BE2C (cell line): ENCODE data around the gene IER3.

Experiments
- DNase-seq: peaks from one replicate; pipeline ENCODE4 v3.0.0-alpha.2; 2020
- H3K27me3 ChIP-seq: fragments of 250-450 bp; sonication (Bioruptor Pico); 2 replicates; pipeline ENCODE4 v1.5.1; 2020; ENCODE audit warnings: mild to moderate bottlenecking
- H3K36me3 ChIP-seq: fragments of 250-450 bp; sonication (Bioruptor Pico); 2 replicates; pipeline ENCODE4 v1.5.1; 2020; ENCODE audit warnings: mild to moderate bottlenecking
- H3K4me1 ChIP-seq: fragments of 250-450 bp; sonication (Bioruptor Pico); 2 replicates; pipeline ENCODE4 v1.5.1; 2020
- H3K4me3 ChIP-seq: 2 replicates; pipeline ENCODE4 v1.5.1; 2011; ENCODE audit warnings: low read depth, low read length
- H3K9me3 ChIP-seq: fragments of 250-450 bp; sonication (Bioruptor Pico); 2 replicates; pipeline ENCODE4 v1.5.1; 2020
- TF ChIP-seq, protein P1 (sequence below): IDR thresholded peaks from 2 replicates; pipeline ENCODE4 v1.5.1; 2012; ENCODE audit warnings: mild to moderate bottlenecking, low read depth, low read length

The IER3 gene

DNA sequence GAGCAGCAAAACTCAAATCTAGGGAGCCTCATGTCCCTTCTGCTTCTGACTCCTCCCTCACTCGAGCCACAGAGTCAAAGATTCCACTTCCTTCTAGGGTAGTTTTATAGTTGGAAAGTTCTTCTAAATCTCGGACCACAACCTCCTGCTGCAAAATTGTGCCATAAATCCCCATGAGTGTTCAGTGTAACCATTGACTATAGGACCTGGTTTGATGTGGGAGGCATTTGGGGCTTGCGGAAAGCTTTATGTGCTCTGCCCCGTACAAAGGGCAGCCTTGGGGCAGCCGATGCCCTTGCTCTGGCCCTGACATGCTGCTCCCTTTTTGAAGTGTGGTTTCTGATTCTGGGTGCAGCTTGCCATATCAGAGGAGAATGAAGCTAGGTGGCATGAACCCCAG, 43.6 kb upstream of the IER3 start:
- Histone ChIP-seq H3K4me1 (peaks cover under 1% of the 10 kb centered on the region; the same call in 1 of the 2 replicates), H3K27me3 (no peaks in the 10 kb centered on the region), H3K9me3 (no peaks in the 10 kb centered on the region), H3K4me3 (no peak overlapping the region), H3K36me3 (no peaks in the 10 kb centered on the region)
- TF ChIP-seq, protein P1, sequence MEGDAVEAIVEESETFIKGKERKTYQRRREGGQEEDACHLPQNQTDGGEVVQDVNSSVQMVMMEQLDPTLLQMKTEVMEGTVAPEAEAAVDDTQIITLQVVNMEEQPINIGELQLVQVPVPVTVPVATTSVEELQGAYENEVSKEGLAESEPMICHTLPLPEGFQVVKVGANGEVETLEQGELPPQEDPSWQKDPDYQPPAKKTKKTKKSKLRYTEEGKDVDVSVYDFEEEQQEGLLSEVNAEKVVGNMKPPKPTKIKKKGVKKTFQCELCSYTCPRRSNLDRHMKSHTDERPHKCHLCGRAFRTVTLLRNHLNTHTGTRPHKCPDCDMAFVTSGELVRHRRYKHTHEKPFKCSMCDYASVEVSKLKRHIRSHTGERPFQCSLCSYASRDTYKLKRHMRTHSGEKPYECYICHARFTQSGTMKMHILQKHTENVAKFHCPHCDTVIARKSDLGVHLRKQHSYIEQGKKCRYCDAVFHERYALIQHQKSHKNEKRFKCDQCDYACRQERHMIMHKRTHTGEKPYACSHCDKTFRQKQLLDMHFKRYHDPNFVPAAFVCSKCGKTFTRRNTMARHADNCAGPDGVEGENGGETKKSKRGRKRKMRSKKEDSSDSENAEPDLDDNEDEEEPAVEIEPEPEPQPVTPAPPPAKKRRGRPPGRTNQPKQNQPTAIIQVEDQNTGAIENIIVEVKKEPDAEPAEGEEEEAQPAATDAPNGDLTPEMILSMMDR, result no peak
- no peak for DNase-seq

- Histone ChIP-seq H3K27me3 (no peaks in the 10 kb centered on the region), H3K9me3 (no peaks in the 10 kb centered on the region), H3K4me1 (peaks cover 41% of the 10 kb centered on the region), H3K4me3 (no peak overlapping the region), H3K36me3 (no peaks in the 10 kb centered on the region)
- TF ChIP-seq, protein P1, result no peak
- no peak for DNase-seq
Measured at GRCh38 chr6:30782425-30783014, 38.2 kb upstream of the IER3 start.

DNA sequence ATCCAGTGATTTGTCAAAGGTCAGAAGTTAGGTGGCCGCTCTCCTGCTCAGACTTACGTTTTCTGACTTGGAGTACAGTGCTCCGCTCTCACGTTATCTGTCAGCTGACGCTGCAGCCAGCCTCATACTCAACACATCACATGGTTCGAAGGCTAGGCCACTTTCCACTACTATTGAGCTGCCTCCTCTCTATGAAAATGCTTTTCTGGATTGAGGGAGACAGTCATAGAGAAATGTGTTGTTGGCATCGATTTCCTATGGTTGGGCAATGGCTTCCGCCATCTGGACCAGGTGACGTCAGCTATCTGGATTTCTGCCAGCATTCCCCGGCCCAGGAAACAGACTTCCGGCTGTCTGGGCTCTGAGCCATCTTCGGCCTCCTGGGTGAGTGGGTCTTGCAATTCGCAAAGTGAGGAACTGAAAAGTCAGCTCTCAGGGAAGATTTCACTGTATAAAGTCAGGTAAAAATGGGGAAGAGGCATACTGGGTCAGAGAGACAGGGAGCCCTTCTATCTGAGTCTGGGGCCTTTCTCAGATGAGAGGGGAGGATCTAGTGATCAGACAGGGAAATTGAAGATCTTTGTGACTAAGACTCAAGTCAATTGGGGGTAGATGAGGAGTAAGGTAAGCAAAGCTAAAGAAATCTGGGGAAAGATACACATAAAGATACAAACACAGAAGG, 37.5 kb upstream of the IER3 start:
- H3K4me1 ChIP-seq, result peaks cover 41% of the 10 kb centered on the region
- H3K9me3 ChIP-seq, result no peaks in the 10 kb centered on the region
- H3K4me3 ChIP-seq, result peak overlapping the region; percentile 49
- TF ChIP-seq, protein P1, result no peak
- DNase-seq, result peak; percentile 97
- no peaks in the 10 kb centered on the region for H3K36me3 ChIP-seq
- H3K27me3 ChIP-seq, result no peaks in the 10 kb centered on the region

- Histone ChIP-seq H3K36me3 (no peaks in the 10 kb centered on the region), H3K9me3 (no peaks in the 10 kb centered on the region), H3K4me1 (peaks cover 41% of the 10 kb centered on the region), H3K27me3 (no peaks in the 10 kb centered on the region), H3K4me3 (peak overlapping the region; percentile 49)
- TF ChIP-seq, protein P1, result no peak
- DNase-seq, result peak; percentile 26
Measured at GRCh38 chr6:30781395-30781742, 37.0 kb upstream of the IER3 start.

DNA sequence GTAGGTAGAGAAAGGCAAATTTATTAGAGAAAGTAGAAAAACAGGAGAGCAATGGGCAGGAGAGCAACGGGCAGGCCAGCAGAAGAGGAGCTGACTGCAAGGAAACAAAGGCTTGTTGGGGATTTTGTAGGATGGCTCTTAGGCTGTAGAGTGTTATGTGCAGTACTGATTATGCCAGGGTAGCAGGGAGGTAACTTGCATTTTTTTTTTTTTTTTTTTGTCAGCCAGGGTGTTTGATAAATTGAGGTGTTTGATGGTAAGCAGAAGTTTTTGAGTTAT, 36.2 kb upstream of the IER3 start:
- no peaks in the 10 kb centered on the region for H3K27me3 ChIP-seq
- H3K4me1 ChIP-seq, result peaks cover 41% of the 10 kb centered on the region
- no peak overlapping the region for H3K4me3 ChIP-seq
- H3K36me3 ChIP-seq, result no peaks in the 10 kb centered on the region
- TF ChIP-seq, protein P1, result no peak
- no peak for DNase-seq
- no peaks in the 10 kb centered on the region for H3K9me3 ChIP-seq

DNA sequence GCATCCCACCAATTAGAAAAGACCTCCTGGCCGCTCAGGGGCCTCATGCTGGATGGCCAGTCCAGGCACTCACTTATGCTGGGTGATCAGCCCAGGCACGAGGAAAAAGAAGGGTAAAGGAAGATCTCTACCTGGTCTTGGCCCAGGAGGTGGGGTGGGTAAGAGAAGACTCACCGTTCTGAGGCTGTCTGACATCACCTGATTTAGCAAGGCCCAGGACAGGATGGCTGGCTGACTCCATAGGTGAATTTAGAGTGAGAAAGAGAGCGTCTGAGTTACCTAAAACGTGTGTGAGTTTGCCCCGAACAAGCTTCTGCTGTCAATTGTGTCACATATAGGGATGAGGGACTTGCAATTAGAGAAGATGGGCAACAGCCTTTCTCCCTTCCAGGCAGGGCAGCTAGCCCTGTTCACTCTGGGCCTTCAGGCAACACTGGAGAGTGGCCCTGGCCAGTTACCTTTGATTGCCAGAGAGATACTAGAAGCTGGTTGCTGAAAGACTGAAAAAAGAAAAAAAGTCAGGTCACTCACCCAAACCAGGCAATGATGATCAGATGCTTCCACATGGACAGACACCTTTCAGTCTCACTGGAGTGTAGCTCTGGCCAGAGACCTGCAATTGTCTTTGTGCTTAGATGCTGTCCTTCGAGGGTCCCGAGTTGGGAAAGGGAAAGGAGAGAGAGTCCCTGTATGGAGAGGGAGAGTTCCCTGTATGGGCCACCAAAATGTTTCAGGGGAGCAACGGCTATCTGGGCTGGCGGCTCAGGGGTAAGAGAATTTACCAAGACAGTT, 35.7 kb upstream of the IER3 start:
- H3K4me3 ChIP-seq, result no peak overlapping the region
- DNase-seq, result no peak
- TF ChIP-seq, protein P1, result no peak
- no peaks in the 10 kb centered on the region for H3K36me3 ChIP-seq
- no peaks in the 10 kb centered on the region for H3K9me3 ChIP-seq
- peaks cover 41% of the 10 kb centered on the region for H3K4me1 ChIP-seq
- H3K27me3 ChIP-seq, result no peaks in the 10 kb centered on the region
